BLaER1 treated with 17β-estradiol and CSF1 and Interleukin-3, amounts not matched to agents 10 nM and 100 nM (cell line): Measurements from ENCODE around the gene SPN.
"Not testable (repeated sequence)": the region's sequence is repeated elsewhere in the genome, so short reads cannot be mapped to it uniquely, and the experiment has no call there.

Source experiments
- H3K27ac ChIP-seq, 11 experiments: shearing (Covaris generic); formaldehyde crosslinking; 2 replicates each; pipeline ENCODE4 v1.8.1; 2022
- H3K27me3 ChIP-seq, 11 experiments: shearing (Covaris generic); formaldehyde crosslinking; 2 replicates each; pipeline ENCODE4 v1.8.1; 2022
- H3K36me3 ChIP-seq, 11 experiments: shearing (Covaris generic); formaldehyde crosslinking; 2 replicates each; pipeline ENCODE4 v1.8.1; 2022
- H3K4me1 ChIP-seq, 10 experiments: shearing (Covaris generic); formaldehyde crosslinking; 2 replicates each; pipeline ENCODE4 v1.8.1; 2022
- H3K4me2 ChIP-seq, 11 experiments: shearing (Covaris generic); formaldehyde crosslinking; 2 replicates each; pipeline ENCODE4 v1.8.1; 2022
- H3K4me3 ChIP-seq, 10 experiments: shearing (Covaris generic); formaldehyde crosslinking; 2 replicates each; pipeline ENCODE4 v1.8.1; 2022
- H3K9ac ChIP-seq, 11 experiments: shearing (Covaris generic); formaldehyde crosslinking; 2 replicates each; pipeline ENCODE4 v1.8.1; 2022
- H3K9me3 ChIP-seq, 11 experiments: shearing (Covaris generic); formaldehyde crosslinking; replicated peaks in 1 of 11; 2 replicates each; pipeline ENCODE4 v1.8.1; 2022
- H4K20me1 ChIP-seq, 11 experiments: shearing (Covaris generic); formaldehyde crosslinking; 2 replicates each; pipeline ENCODE4 v1.8.1; 2022
- Cebpa-rat ChIP-seq, 11 experiments: shearing (Covaris generic); IDR thresholded peaks; 2 replicates each; pipeline ENCODE4 v1.8.1; 2022

The SPN gene

GRCh38 chr16:29644973-29645693, 17.9 kb upstream of the SPN start:
- Histone ChIP-seq H3K9ac (peak overlapping the region in 3 of 11 experiments; percentile 60 to 73 (median 68); a peak in 5 of 22 replicates), H3K4me2 (peak overlapping the region; percentile 11 to 93 (median 44)), H3K4me1 (peaks cover 49 to 84% (median 63%) of the 10 kb centered on the region in 10 experiments), H3K27me3 (no peaks in the 10 kb centered on the region), H4K20me1 (no peaks in the 10 kb centered on the region), H3K9me3 (no peaks in the 10 kb centered on the region), H3K4me3 (peak overlapping the region in 1 of 10 experiments; percentile 20; a peak in 1 of 20 replicates), H3K36me3 (no peaks in the 10 kb centered on the region), H3K27ac (peak overlapping the region in 9 of 11 experiments; percentile 3 to 90 (median 48); a peak in 14 of 22 replicates)
- TF ChIP-seq Cebpa-rat (IDR thresholded peaks at IDR 0.05), result no peak

DNA sequence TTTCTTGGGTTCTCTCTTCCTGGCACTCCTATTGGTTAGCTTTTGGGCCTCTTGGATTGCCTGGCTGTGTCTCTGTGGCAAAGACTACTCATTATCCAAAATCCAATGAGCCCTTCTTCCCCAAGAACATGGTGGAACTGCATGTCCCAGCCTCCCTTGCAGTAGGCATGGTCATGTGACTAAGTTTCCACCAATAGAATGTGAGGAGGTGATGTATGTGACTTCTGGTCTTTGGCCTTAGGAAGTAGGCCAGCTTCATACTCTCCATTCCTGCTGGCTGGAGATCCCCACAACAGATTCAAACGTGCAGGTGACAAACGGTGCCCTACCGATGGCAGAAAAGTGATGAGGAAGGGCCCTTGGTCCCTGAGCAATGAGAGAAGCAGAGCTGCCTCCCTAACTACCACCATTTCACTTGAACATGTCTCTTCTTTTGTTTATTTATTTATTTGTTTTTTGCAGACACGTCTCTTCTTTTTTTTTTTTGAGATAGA, 17.3 kb upstream of the SPN start:
- no peaks in the 10 kb centered on the region for H3K36me3 ChIP-seq
- no peaks in the 10 kb centered on the region for H4K20me1 ChIP-seq
- peak overlapping the region in 9 of 11 experiments; percentile 3 to 90 (median 48); a peak in 14 of 22 replicates for H3K27ac ChIP-seq
- H3K9ac ChIP-seq, result peak overlapping the region in 3 of 11 experiments; percentile 60 to 73 (median 68); a peak in 5 of 22 replicates
- H3K4me1 ChIP-seq, result peaks cover 49 to 88% (median 63%) of the 10 kb centered on the region in 10 experiments
- peak overlapping the region in 1 of 10 experiments; percentile 20; a peak in 1 of 20 replicates for H3K4me3 ChIP-seq
- TF ChIP-seq Cebpa-rat (IDR thresholded peaks at IDR 0.05), result no peak
- H3K27me3 ChIP-seq, result no peaks in the 10 kb centered on the region
- H3K9me3 ChIP-seq, result no peaks in the 10 kb centered on the region
- H3K4me2 ChIP-seq, result peak overlapping the region; percentile 11 to 93 (median 44)

- Histone ChIP-seq H3K9ac (no peak overlapping the region), H3K9me3 (no peaks in the 10 kb centered on the region), H3K36me3 (no peaks in the 10 kb centered on the region), H4K20me1 (no peaks in the 10 kb centered on the region), H3K27ac (no peak overlapping the region; a peak in 1 of 22 replicates), H3K4me3 (no peak overlapping the region), H3K27me3 (no peaks in the 10 kb centered on the region), H3K4me1 (peaks cover 38 to 78% (median 54%) of the 10 kb centered on the region in 10 experiments), H3K4me2 (peak overlapping the region in 2 of 11 experiments; percentile 78 to 93; a peak in 2 of 22 replicates)
- no peak for TF ChIP-seq Cebpa-rat (IDR thresholded peaks at IDR 0.05)
Observed at GRCh38 chr16:29646947-29647346, 16.1 kb upstream of the SPN start.

DNA sequence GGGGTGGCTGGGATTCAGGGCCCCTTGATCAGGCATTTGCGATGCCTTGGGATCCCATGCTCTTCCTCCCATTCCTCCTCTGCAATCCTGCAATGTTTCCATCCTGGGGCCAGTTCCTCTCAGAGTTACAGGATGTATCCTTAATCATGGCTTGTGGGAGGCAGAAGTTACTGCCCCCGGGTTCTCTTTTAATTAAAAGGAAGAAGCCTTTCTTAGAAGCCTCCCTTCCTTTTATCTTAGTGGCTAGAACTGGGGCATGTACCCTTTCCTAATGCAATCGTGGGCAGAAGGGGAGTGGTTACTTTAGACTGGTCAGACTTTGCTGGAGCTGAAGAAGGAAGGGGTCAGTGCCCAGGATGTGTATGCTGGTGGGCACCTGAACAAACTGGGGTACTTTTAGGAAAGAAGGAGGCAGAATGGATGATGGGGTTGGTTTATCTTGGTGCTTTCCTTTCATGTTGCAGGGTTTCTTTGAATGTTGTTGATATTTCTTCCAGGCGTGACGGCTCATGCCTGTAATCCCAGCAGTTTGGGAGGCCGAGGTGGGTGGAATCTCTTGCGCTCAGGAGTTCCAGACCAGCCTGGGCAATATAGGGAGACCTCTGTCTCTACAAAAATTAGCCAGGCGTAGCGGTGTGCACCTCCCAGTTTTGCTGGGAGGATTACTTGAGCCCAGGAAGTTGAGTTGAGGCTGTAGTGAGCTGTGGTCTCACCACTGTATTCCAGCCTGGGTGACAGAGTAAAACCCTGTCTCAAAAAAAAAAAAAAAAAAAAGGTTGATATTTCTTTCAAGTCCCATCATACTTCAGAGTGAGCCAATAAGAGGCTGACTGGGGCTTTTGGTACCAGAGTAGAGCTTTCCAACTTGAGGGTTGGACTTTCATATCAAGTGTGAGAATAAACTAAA, 13.2 kb upstream of the SPN start:
- Histone ChIP-seq H3K4me2 (peak overlapping the region; percentile 10 to 84 (median 57)), H3K36me3 (no peaks in the 10 kb centered on the region), H3K9me3 (no peaks in the 10 kb centered on the region), H3K4me3 (no peak overlapping the region), H4K20me1 (no peaks in the 10 kb centered on the region), H3K27ac (peak overlapping the region in 2 of 11 experiments; percentile 14 to 27; a peak in 2 of 22 replicates), H3K4me1 (peaks cover 51 to 80% (median 54%) of the 10 kb centered on the region in 10 experiments), H3K27me3 (no peaks in the 10 kb centered on the region), H3K9ac (0 out of 22 replicates have a peak overlapping the region, but pooled peaks of 1 of the 11 experiments have one; percentile 7)
- no peak for TF ChIP-seq Cebpa-rat (IDR thresholded peaks at IDR 0.05)

GRCh38 chr16:29650771-29651170, 12.3 kb upstream of the SPN start:
- no peaks in the 10 kb centered on the region for H3K27me3 ChIP-seq
- H4K20me1 ChIP-seq, result no peaks in the 10 kb centered on the region
- H3K4me1 ChIP-seq, result peaks cover 48 to 78% (median 52%) of the 10 kb centered on the region in 10 experiments
- no peak overlapping the region for H3K27ac ChIP-seq
- H3K36me3 ChIP-seq, result no peaks in the 10 kb centered on the region
- H3K9me3 ChIP-seq, result no peaks in the 10 kb centered on the region
- H3K4me3 ChIP-seq, result no peak overlapping the region
- TF ChIP-seq Cebpa-rat (IDR thresholded peaks at IDR 0.05), result no peak
- H3K4me2 ChIP-seq, result peak overlapping the region in 10 of 11 experiments; percentile 10 to 84 (median 64); a peak in 15 of 22 replicates
- no peak overlapping the region for H3K9ac ChIP-seq

DNA sequence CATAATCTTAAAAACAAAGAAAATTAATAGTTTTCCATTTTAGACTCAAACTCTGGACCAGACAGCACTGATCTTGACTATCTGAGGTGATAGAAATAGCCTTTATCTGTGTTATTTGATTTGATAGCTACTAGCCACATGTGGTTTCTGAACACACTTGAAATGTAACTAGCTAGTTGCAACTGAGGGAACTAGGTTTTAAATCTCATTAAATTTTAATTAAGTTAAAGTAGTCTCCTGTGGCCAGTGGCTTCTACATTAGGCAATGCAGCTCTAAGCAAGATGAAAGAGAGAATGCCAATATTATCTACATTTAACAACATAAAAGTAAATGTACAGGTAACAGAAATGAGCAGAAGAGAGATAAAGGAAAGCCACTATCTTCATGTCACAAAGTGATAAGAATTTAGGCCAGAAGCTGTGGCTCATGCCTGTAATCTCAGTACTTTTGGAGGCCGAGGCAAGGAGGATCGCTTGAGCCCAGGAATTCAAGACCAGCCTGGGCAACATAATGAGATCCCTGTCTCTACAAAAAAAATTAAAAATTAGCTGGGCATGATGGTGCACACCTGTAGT, 11.2 kb upstream of the SPN start:
- no peak overlapping the region for H3K9ac ChIP-seq
- H3K36me3 ChIP-seq, result no peaks in the 10 kb centered on the region
- H3K4me2 ChIP-seq, result no peak overlapping the region
- no peaks in the 10 kb centered on the region for H3K27me3 ChIP-seq
- H3K27ac ChIP-seq, result no peak overlapping the region
- no peaks in the 10 kb centered on the region for H3K9me3 ChIP-seq
- H3K4me3 ChIP-seq, result no peak overlapping the region
- no peak for TF ChIP-seq Cebpa-rat (IDR thresholded peaks at IDR 0.05)
- H4K20me1 ChIP-seq, result no peaks in the 10 kb centered on the region
- peaks cover 49 to 67% (median 55%) of the 10 kb centered on the region in 10 experiments for H3K4me1 ChIP-seq

DNA sequence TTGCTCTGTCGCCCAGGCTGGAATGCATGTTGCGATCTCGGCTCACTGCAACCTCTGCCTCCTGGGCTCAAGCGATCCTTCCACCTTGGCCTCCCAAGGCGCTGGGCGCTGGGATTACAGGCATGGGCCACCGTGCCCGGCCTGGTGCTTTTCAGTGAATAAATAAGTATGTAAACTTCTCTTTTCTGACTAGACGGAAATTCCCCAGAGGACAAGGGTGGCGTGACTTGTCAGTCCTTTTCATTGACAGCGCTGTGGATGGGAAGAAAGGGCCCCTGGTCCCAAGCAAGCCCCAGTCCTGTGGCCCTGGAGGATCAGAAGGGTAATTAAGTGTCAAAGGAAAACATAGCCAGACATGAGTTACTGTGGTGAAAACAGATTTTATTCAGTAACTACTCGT, 9.6 kb upstream of the SPN start:
- Histone ChIP-seq H3K9ac (peak overlapping the region in 5 of 11 experiments; percentile 3 to 39 (median 28); a peak in 6 of 22 replicates), H3K4me3 (no peak overlapping the region), H3K36me3 (no peaks in the 10 kb centered on the region), H3K27ac (peak overlapping the region in 6 of 11 experiments; percentile 2 to 44 (median 8); a peak in 5 of 22 replicates), H3K27me3 (no peaks in the 10 kb centered on the region), H4K20me1 (no peaks in the 10 kb centered on the region), H3K4me2 (peak overlapping the region; percentile 53 to 87 (median 68)), H3K9me3 (no peaks in the 10 kb centered on the region), H3K4me1 (peaks cover 53 to 71% (median 59%) of the 10 kb centered on the region in 10 experiments)
- TF ChIP-seq Cebpa-rat (IDR thresholded peaks at IDR 0.05), result no peak

DNA sequence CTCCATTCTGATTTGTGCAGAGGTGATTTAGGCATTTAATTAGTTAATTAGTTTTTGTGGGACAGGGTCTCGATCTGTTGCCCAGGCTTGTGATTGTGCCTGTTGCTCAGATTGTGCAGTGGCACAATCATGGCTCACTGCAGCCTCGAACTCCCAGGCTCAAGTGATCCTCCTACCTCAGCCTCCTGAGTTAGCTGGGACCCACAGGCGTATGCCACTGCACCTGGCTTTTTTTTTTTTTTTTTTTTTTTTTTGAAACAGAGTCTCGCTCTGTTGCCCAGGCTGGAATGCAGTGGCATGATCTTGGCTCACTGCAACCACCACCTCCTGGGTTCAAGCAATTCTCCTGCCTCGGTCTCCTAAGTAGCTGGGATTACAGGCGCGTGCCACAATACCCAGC, 9.2 kb upstream of the SPN start:
- H3K27me3 ChIP-seq, H3K4me3 ChIP-seq, H3K9me3 ChIP-seq, H3K36me3 ChIP-seq, H4K20me1 ChIP-seq: not testable (repeated sequence)
- Histone ChIP-seq H3K9ac (peak overlapping the region in 5 of 11 experiments; percentile 3 to 39 (median 28); a peak in 5 of 22 replicates), H3K27ac (peak overlapping the region in 5 of 11 experiments; percentile 2 to 44 (median 9); a peak in 4 of 22 replicates), H3K4me1 (peaks cover 49 to 75% (median 62%) of the 10 kb centered on the region in 10 experiments), H3K4me2 (peak overlapping the region; percentile 53 to 87 (median 68))
